H1 (cell line): ENCODE measurements around the gene HTRA1. TPM values are rescaled to one million over a fixed set of nuclear protein-coding genes. Genes with fewer than 3 reads are reported as not detected.

Experiments used
- CHD7 ChIP-seq: fragments of 300-600 bp; sonication (generic); IDR thresholded peaks from 2 replicates; pipeline ENCODE4 v1.7.1; 2012; ENCODE audit warnings: low read length, moderate library complexity, mild to moderate bottlenecking, inconsistent platforms; ENCODE audit not compliant: insufficient replicate concordance
- NRF1 ChIP-seq: IDR thresholded peaks from 2 replicates; pipeline ENCODE4 v1.6.1; 2011; ENCODE audit warnings: mild to moderate bottlenecking, low read depth, low read length, improper control_type of control experiment
- polyA plus RNA-seq, 7 experiments: library from polyadenylated mRNA; depleted of rRNA in 3 of 7; stranded (reverse) in 5 of 7; unstranded in 2 of 7; fragments of >200 nt in 5 of 7; fragments of 200-250 nt in 2 of 7; gene quantifications; 1 replicate in 5 of 7; 2 replicates in 1 of 7; 4 replicates in 1 of 7; pipeline versions ENCODE4 v1.2.1 to v1.2.3, GENCODE V29; 2011 to 2013; ENCODE audit warnings: missing spikeins in 2 of 7, mixed read lengths in 2 of 7
- total RNA-seq: library from RNA; stranded (reverse); fragmentation: NEBNext Ultra II Directional; extraction: Animal tissue kit (Norgen Biotek cat#: 25700); gene quantifications from 2 replicates; pipeline ENCODE4 v1.2.1, GENCODE V29; 2021

HTRA1 gene
- total and polyA plus RNA-seq, 2 of the 8 experiments (the other 6 are each of a cell fraction or from before 2014, with no cell fraction given), result 15.8 to 20.1 TPM

DNA sequence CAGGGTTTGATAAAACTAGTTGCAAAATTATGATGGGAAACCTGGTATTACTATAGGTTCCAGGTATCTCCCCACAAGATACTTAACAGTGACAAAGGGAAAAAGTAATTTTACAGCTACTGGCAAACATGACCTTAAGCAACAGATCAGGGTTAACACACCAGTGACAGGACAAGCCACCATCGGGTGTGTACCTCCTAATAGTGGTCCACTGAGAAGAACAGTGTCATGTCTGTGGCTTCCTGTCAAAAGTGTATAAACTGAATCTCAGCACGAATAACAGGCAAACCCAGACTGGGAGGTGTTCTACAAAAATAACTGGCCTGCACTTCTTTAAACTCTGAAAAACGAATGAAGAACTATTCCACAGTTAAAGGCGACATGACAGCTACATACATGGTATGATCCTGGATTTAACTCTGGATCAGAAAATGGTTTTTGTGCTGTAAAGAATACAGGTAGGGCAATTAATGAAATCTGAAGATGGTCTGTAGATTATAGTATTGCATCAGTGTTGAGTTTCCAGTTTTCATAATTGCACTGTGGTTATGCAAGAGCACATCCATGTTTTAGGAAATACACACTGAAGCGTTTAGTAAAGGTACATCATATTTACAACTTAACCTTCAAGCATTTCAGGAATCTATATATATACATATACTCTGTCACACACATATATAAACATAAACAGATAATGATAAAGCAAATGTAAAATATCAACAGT, 38.9 kb upstream of the HTRA1 start (continued):
- no peak for TF ChIP-seq CHD7
- no peak for TF ChIP-seq NRF1
